HepG2 (cell line): ENCODE data around the gene SPSB1. TPM values are rescaled to one million over a fixed set of nuclear protein-coding genes. Genes with fewer than 3 reads are reported as not detected.

ENCODE experiments used
- ISL2 ChIP-seq: sonication (generic); formaldehyde crosslinking; IDR thresholded peaks from 2 replicates; pipeline ENCODE4 v1.5.0; 2020; ENCODE audit warnings: missing genetic modification reagents
- JARID2 ChIP-seq: sonication (generic); formaldehyde crosslinking; IDR thresholded peaks from 2 replicates; pipeline ENCODE4 v1.8.1; 2023; ENCODE audit warnings: missing genetic modification reagents, inconsistent platforms; ENCODE audit not compliant: insufficient replicate concordance
- MXD3 ChIP-seq: IDR thresholded peaks from 2 replicates; pipeline ENCODE4 v1.6.1; 2016; ENCODE audit warnings: mild to moderate bottlenecking, missing biosample characterization, missing genetic modification reagents
- TFDP2 ChIP-seq: sonication (generic); formaldehyde crosslinking; IDR thresholded peaks from 2 replicates; pipeline ENCODE4 v1.4.0; 2020; ENCODE audit warnings: missing genetic modification reagents
- ZBTB10 ChIP-seq: sonication (generic); formaldehyde crosslinking; IDR thresholded peaks from 2 replicates; pipeline ENCODE4 v1.4.0; 2020; ENCODE audit warnings: missing genetic modification reagents, borderline replicate concordance
- ZBTB40 ChIP-seq, 2 experiments: fragments of 450-650 bp in 1 of 2; sonication (generic) in 1 of 2; formaldehyde crosslinking in 1 of 2; IDR thresholded peaks; 2 replicates each; pipeline versions ENCODE4 v1.6.1 to v1.8.0; 2016 to 2022; ENCODE audit warnings: antibody characterized with exemption in 1 of 2, mild to moderate bottlenecking in 1 of 2, missing genetic modification reagents in 1 of 2
- ZBTB49 ChIP-seq: sonication (generic); formaldehyde crosslinking; IDR thresholded peaks from 2 replicates; pipeline ENCODE4 v1.4.0; 2020; ENCODE audit warnings: missing genetic modification reagents, borderline replicate concordance
- ZFAT ChIP-seq: sonication (generic); formaldehyde crosslinking; conservative IDR thresholded peaks from 2 replicates; pipeline ENCODE4 v1.8.1; 2023; ENCODE audit warnings: missing genetic modification reagents, inconsistent platforms
- polyA plus RNA-seq, 8 experiments: library from polyadenylated mRNA; depleted of rRNA in 3 of 8; stranded (reverse) in 7 of 8; unstranded in 1 of 8; fragments of >200 nt; fragmentation: Illumina TruSeq in 4 of 8; extraction: Trizol in 4 of 8; gene quantifications; 2 replicates each; pipeline versions ENCODE4 v1.2.1 to v1.2.3, GENCODE V29; 2011 to 2016; ENCODE audit warnings: low read depth in 4 of 8, missing spikeins in 1 of 8, mixed read lengths in 1 of 8; ENCODE audit not compliant: insufficient read depth in 1 of 8
- total RNA-seq, 5 experiments: library from RNA; depleted of rRNA; stranded (reverse); fragments of >200 nt; fragmentation: Illumina TruSeq; extraction: Trizol; gene quantifications; 2 replicates each; pipeline ENCODE4 v1.2.3, GENCODE V29; 2016; ENCODE audit warnings: low read depth in 1 of 5

Gene SPSB1
- total and polyA plus RNA-seq, 2 of the 13 experiments (the other 11 are each of a cell fraction or from before 2014, with no cell fraction given): 5.0 to 8.0 TPM

GRCh38 chr1:9399510-9400424, 107.1 kb downstream of the SPSB1 start (continued):
- no peak for TF ChIP-seq ZBTB10
- no peak for TF ChIP-seq TFDP2
- no peak for TF ChIP-seq ZBTB49
- no peak for TF ChIP-seq JARID2 (CRISPR knock-in tag)
- TF ChIP-seq MXD3 (CRISPR knock-in tag): no peak
- no peak for TF ChIP-seq ZFAT (CRISPR knock-in tag)
- TF ChIP-seq ISL2 (CRISPR knock-in tag): no peak
- TF ChIP-seq ZBTB40 (IDR thresholded peaks at IDR 0.05): no peak
- no peak; the same call in 1 of the 2 replicates for TF ChIP-seq ZBTB40 (CRISPR knock-in tag; IDR thresholded peaks at IDR 0.05)
